Stomach (tissue), 9 donors: ENCODE results near the gene ERO1B. TPM values are rescaled to one million over a fixed set of nuclear protein-coding genes. Genes with fewer than 3 reads are reported as not detected.

Experiments used
- DNase-seq, 2 donors: peaks; one replicate each; pipeline versions ENCODE4 v3.0.0 to v3.0.0-alpha.2; 2013 to 2019
- H3K27ac ChIP-seq, 5 donors: fragments of 200-600 bp in 4 of 5; sonication (generic) in 4 of 5; one replicate each; pipeline ENCODE4 v1.5.1; 2013 to 2019; ENCODE audit warnings: mild to moderate bottlenecking in 1 of 5, moderate library complexity in 1 of 5
- H3K27me3 ChIP-seq, 3 donors: fragments of 200-600 bp; sonication (generic); one replicate each; pipeline ENCODE4 v1.5.1; 2017 to 2019; ENCODE audit warnings: mixed run types in 1 of 3
- H3K36me3 ChIP-seq, 4 donors: fragments of 200-600 bp; sonication (generic); 1 replicate in 3 of 4; 2 replicates in 1 of 4; pipeline ENCODE4 v1.5.1; 2016 to 2019
- H3K4me1 ChIP-seq, 4 donors: fragments of 200-600 bp; sonication (generic); one replicate each; pipeline ENCODE4 v1.5.1; 2016 to 2019
- H3K4me3 ChIP-seq, 4 donors: fragments of 200-600 bp; sonication (generic) in 3 of 4; one replicate each; pipeline ENCODE4 v1.5.1; 2016 to 2019; ENCODE audit warnings: mild to moderate bottlenecking in 1 of 4
- H3K9me3 ChIP-seq, 4 donors: fragments of 200-600 bp; sonication (generic); one replicate each; pipeline ENCODE4 v1.5.1; 2016 to 2019
- EP300 ChIP-seq: sonication (generic); formaldehyde crosslinking; IDR thresholded peaks from one replicate; pipeline ENCODE4 v1.6.1; 2017; ENCODE audit warnings: antibody characterized with exemption
- POLR2A ChIP-seq, 4 donors: fragments of 450-650 bp; IDR thresholded peaks; one replicate each; pipeline ENCODE4 v1.6.1; 2016; ENCODE audit warnings: antibody characterized with exemption in 4 of 4, control low read depth in 2 of 4, mild to moderate bottlenecking in 1 of 4, moderate library complexity in 1 of 4
- POLR2AphosphoS5 ChIP-seq, 3 donors: sonication (generic); formaldehyde crosslinking; IDR thresholded peaks; one replicate each; pipeline ENCODE4 v1.6.1; 2016; ENCODE audit warnings: antibody characterized with exemption in 3 of 3
- WGBS, 5 donors: extraction: QIAGEN DNeasy Blood & Tissue Kit in 3 of 5; methylation state at CpG; one replicate each; pipeline versions ENCODE4 v1.1.5 to v1.1.7; 2013 to 2018; 5-methylcytosine and 5-hydroxymethylcytosine counted together
- intact Hi-C: fragments of 100-400 bp; cut with DNase I; formaldehyde crosslinking; loops from one replicate; pipeline ENCODE4 v1.15.1; 2023; ENCODE audit warnings: low total_unique reads
- polyA plus RNA-seq, 3 donors: library from polyadenylated mRNA; stranded (reverse); fragments of 200-250 nt; gene quantifications; one replicate each; pipeline ENCODE4 v1.2.3, GENCODE V29; 2013
- total RNA-seq, 5 donors: library from RNA; depleted of rRNA; stranded (reverse); fragments of >200 nt; gene quantifications; one replicate each; pipeline versions ENCODE4 v1.1.0 to v1.2.3, GENCODE V29; 2014 to 2016
- TF ChIP-seq, protein P1 (sequence below), 7 experiments: fragments of 450-650 bp in 4 of 7; fragments of 200-600 bp in 3 of 7; sonication (generic) in 3 of 7; IDR thresholded peaks; one replicate each; pipeline ENCODE4 v1.5.1; 2016 to 2019; ENCODE audit warnings: antibody characterized with exemption in 7 of 7, control low read depth in 2 of 7, mild to moderate bottlenecking in 1 of 7
- donor health status: healthy with polysubstance abuse.
- donor health status: Bipolar disorder and iron deficiency.
- donor health status: healthy.

Gene ERO1B
- total and polyA plus RNA-seq, 8 donors, result 3.2 to 103 (median 27.9) TPM

DNA sequence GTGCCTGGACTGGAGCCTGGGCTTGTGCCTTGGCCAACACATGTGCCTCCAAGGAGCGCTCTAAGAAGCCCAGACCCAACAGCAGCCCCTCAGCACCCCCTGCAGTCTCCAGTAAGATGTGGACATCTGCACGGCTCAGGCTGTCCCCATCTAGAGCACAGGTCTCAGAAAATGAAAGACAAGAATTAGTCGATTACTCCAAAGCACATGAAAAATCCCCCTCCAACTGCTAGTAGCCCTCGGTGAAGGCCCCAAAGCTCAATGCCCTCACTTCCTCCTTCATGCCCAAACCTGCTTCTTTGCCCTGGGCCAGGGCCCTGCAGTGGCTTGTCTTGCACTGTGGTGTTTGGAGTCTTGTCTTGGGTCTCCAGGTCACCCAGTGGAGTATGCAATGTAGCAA is 21.9 kb upstream of the ERO1B start:
- 86 to 91% (median 87%) methylated on average over 4 of the region's 4 CpGs for WGBS, 5 donors
- Histone ChIP-seq H3K4me1 (peaks cover 0 to 3% (median 0%) of the 10 kb centered on the region in 4 donors), H3K9me3 (no peaks in the 10 kb centered on the region), H3K36me3 (no peaks in the 10 kb centered on the region), H3K27ac (no peak overlapping the region), H3K27me3 (no peaks in the 10 kb centered on the region), H3K4me3 (no peak overlapping the region)
- intact Hi-C loops, result no loop called here
- TF ChIP-seq, protein P1, sequence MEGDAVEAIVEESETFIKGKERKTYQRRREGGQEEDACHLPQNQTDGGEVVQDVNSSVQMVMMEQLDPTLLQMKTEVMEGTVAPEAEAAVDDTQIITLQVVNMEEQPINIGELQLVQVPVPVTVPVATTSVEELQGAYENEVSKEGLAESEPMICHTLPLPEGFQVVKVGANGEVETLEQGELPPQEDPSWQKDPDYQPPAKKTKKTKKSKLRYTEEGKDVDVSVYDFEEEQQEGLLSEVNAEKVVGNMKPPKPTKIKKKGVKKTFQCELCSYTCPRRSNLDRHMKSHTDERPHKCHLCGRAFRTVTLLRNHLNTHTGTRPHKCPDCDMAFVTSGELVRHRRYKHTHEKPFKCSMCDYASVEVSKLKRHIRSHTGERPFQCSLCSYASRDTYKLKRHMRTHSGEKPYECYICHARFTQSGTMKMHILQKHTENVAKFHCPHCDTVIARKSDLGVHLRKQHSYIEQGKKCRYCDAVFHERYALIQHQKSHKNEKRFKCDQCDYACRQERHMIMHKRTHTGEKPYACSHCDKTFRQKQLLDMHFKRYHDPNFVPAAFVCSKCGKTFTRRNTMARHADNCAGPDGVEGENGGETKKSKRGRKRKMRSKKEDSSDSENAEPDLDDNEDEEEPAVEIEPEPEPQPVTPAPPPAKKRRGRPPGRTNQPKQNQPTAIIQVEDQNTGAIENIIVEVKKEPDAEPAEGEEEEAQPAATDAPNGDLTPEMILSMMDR (IDR thresholded peaks at IDR 0.05), result no peak
- TF ChIP-seq EP300, result no peak
- TF ChIP-seq POLR2A (IDR thresholded peaks at IDR 0.05), result no peak
- no peak for TF ChIP-seq POLR2AphosphoS5 (IDR thresholded peaks at IDR 0.05)
- no peak for DNase-seq

GRCh38 chr1:236302941-236303340 is 21.2 kb upstream of the ERO1B start:
- Histone ChIP-seq H3K27ac (no peak overlapping the region), H3K36me3 (no peaks in the 10 kb centered on the region), H3K27me3 (no peaks in the 10 kb centered on the region), H3K9me3 (no peaks in the 10 kb centered on the region), H3K4me1 (peaks cover 0 to 3% (median 0%) of the 10 kb centered on the region in 4 donors), H3K4me3 (no peak overlapping the region)
- 48 to 100% (median 93%) methylated on average over 2 of the region's 2 CpGs for WGBS, 5 donors
- TF ChIP-seq POLR2A (IDR thresholded peaks at IDR 0.05), result no peak
- TF ChIP-seq, protein P1 (IDR thresholded peaks at IDR 0.05), result no peak
- no peak for TF ChIP-seq EP300
- TF ChIP-seq POLR2AphosphoS5 (IDR thresholded peaks at IDR 0.05), result no peak
- no peak for DNase-seq
- intact Hi-C loops, result no loop called here

DNA sequence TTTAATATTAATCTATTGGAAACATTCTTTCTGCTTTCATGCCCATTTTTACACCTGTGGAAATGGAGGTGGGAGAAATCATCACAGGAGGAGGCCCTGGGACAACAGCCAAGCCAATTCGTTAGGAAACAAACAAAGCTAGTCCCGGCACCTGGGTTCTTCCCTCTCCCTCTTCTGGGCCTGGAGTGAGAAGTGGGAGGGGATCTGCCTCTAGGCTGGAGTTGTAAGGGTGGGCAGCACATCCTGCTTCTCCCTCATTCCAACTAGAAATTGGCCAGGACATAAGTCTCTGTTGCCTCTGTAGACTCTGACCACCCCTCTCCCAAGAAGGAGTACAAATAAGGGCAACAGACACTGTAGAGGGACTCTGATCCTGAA is 20.2 kb upstream of the ERO1B start:
- TF ChIP-seq POLR2A (IDR thresholded peaks at IDR 0.05) (no peak), EP300 (no peak), POLR2AphosphoS5 (IDR thresholded peaks at IDR 0.05) (no peak)
- TF ChIP-seq, protein P1 (IDR thresholded peaks at IDR 0.05), result no peak
- WGBS, 5 donors, result 17 to 44% (median 23%) methylated on average over 2 of the region's 2 CpGs
- Histone ChIP-seq H3K4me1 (peaks cover 0 to 3% (median 0%) of the 10 kb centered on the region in 4 donors), H3K9me3 (no peaks in the 10 kb centered on the region), H3K4me3 (no peak overlapping the region), H3K36me3 (no peaks in the 10 kb centered on the region), H3K27ac (peak overlapping the region in 4 of 5 donors; percentile 27 to 58 (median 42)), H3K27me3 (no peaks in the 10 kb centered on the region)
- peak in 1 of 2 donors; percentile 65 for DNase-seq
- intact Hi-C loops, result no loop called here

DNA sequence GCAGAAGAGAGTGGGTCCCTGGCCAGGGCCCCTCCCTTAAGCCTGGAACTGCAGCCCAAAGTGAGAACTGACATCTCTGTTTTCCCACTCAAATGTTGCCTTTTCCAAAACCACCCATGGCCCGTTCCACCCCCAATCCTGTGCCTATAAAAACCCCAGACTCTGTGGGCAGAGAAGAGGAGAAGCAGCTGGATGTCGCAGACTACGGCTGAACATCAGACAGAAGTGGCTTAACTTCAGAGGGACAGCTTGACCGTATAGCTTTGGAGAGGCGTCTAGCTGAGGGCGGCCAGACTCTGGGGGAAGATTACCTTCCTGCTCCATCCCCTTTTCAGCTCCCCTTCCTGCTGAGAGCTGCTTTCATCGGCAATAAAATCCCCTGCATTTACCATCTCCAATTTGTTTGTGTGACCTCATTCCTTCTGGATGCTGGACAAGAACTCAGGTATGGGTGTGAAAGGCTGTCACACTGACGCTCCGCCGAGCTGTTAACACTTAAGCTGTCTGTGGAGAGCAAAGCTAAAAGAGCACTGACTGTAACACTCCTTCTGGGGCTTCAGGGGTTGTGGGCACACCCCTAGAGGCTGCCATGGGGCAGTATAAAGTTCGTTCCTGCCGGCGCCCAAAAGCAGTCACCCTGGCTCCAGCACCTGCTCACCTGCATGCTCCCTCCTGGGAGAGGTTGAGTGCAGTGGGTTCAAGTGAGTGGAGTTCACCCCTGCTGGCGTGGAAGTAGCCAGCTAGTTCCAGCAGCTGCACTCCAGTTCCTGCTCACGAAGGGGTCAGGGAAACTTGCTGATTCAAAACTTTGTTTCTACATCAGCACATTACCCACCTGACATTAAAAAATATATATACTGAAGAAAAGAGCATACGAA is 19.6 kb upstream of the ERO1B start:
- Histone ChIP-seq H3K4me1 (peaks cover 0 to 3% (median 0%) of the 10 kb centered on the region in 4 donors), H3K9me3 (no peaks in the 10 kb centered on the region), H3K36me3 (no peaks in the 10 kb centered on the region), H3K4me3 (no peak overlapping the region), H3K27ac (peak overlapping the region; percentile 27 to 58 (median 45)), H3K27me3 (no peaks in the 10 kb centered on the region)
- intact Hi-C loops, result no loop called here
- no peak for DNase-seq
- TF ChIP-seq POLR2A (IDR thresholded peaks at IDR 0.05), result no peak
- no peak for TF ChIP-seq EP300
- TF ChIP-seq, protein P1 (IDR thresholded peaks at IDR 0.05), result no peak
- 58 to 81% (median 74%) methylated on average over 16 of the region's 16 CpGs for WGBS, 5 donors
